ENCODE measurements around the gene GASK1B. TPM values are rescaled to one million over a fixed set of nuclear protein-coding genes. Genes with fewer than 3 reads are reported as not detected.

GASK1B gene
- polyA plus RNA-seq, 1 experiment, result 41.7 TPM

DNA sequence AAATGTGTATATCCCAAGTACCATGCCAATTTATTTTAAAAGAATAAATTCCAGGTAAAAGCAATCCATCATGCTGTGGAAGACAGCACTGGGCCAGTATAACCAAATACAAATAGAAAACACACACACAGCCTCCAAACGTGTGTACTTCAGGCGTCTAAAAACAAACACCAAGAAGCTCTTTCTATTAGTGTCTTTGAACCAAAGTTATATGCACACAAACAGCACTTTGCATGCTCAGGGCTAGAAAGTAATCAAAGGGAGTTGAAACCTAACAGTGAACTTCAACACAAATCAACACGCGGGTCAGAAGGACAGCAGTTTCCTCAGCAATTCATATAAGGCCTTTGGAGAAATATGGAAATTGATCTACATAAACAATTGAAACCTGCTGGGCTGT, 15.4 kb downstream of the GASK1B start:
- H3K9me3 ChIP-seq (ENCODE audit: control insufficient read depth, insufficient read depth, low read length), result no peaks in the 10 kb centered on the region
- no peaks in the 10 kb centered on the region for H3K27me3 ChIP-seq (ENCODE audit: control insufficient read depth, insufficient read depth, low read length)
- H3K27ac ChIP-seq (ENCODE audit: low read depth, low read length), result no peak overlapping the region
- ChIA-PET CTCF (interaction anchor here (0.9 to 1.6 kb wide), 2 partner anchors 15 to 36 kb away, joined by 3 to 10 read pairs; no protein-coding TSS in a partner anchor), POLR2A (no interaction called here)
- TF ChIP-seq, protein P1, sequence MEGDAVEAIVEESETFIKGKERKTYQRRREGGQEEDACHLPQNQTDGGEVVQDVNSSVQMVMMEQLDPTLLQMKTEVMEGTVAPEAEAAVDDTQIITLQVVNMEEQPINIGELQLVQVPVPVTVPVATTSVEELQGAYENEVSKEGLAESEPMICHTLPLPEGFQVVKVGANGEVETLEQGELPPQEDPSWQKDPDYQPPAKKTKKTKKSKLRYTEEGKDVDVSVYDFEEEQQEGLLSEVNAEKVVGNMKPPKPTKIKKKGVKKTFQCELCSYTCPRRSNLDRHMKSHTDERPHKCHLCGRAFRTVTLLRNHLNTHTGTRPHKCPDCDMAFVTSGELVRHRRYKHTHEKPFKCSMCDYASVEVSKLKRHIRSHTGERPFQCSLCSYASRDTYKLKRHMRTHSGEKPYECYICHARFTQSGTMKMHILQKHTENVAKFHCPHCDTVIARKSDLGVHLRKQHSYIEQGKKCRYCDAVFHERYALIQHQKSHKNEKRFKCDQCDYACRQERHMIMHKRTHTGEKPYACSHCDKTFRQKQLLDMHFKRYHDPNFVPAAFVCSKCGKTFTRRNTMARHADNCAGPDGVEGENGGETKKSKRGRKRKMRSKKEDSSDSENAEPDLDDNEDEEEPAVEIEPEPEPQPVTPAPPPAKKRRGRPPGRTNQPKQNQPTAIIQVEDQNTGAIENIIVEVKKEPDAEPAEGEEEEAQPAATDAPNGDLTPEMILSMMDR (IDR thresholded peaks at IDR 0.05; ENCODE audit: low read depth, low read length), result no peak
- no peak overlapping the region for H3K4me3 ChIP-seq (ENCODE audit: low read depth, low read length)
- DNase-seq (ENCODE audit: low read depth, low spot score), result no peak

DNA sequence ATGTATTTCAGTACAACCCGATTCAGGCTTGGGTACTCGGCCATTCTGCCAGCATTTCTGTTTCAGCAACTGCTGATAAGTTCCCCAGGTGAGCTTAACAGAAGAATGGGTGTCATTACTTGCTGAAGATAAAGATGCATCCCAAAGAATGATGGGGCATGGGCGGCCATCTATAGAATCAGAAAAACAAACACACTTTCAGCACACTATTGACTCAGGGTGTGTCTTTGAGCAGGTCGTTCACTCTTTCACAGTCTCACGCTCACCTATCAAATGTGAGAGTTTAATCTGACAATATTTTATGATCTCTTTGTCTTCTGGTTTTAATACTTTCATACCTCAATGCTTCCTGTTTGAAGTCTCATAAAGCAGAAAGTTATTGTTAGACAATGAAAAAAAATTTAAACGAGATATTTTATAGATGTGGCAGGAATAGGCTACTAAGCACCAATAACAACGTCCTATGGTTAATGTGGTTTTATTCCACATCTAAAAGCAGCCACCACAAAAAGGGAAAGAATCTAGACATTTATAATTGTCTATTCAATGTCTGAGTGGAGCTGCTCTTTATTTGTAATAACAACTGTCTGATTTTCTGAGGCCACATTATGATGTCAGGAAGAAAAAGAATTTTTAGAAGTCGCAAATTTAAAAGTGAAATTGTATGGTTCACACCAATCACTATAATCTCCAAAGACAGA, 17.0 kb downstream of the GASK1B start:
- Histone ChIP-seq H3K27me3 (ENCODE audit: control insufficient read depth, insufficient read depth, low read length) (no peaks in the 10 kb centered on the region), H3K27ac (ENCODE audit: low read depth, low read length) (no peak overlapping the region), H3K4me3 (ENCODE audit: low read depth, low read length) (no peak overlapping the region), H3K9me3 (ENCODE audit: control insufficient read depth, insufficient read depth, low read length) (no peaks in the 10 kb centered on the region)
- POLR2A ChIA-PET, result no interaction called here
- DNase-seq (ENCODE audit: low read depth, low spot score), result no peak
- TF ChIP-seq, protein P1 (IDR thresholded peaks at IDR 0.05; ENCODE audit: low read depth, low read length), result no peak
- CTCF ChIA-PET, result interaction anchor here (0.6 to 1.2 kb wide), 2 partner anchors 16 to 57 kb away, joined by 3 to 4 read pairs; no protein-coding TSS in a partner anchor

DNA sequence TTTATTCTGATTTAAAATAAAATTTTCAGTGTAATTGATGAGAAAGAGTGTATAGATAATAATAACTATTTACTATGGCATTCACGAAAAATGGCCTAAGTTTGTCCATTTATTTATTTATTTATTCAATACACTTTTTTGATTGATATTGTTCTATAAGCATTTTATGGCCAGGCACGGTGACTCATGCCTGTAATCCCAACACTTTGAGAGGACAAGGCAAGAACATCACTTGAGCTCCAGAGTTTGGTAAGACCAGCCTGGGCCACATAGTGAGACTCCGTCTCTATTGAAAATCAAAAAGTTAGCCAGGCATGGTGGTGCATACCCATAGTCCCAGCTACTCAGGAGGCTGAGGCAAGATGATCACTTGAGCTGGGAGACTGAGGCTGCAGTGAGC, 25.7 kb downstream of the GASK1B start:
- Histone ChIP-seq H3K9me3 (ENCODE audit: control insufficient read depth, insufficient read depth, low read length) (no peaks in the 10 kb centered on the region), H3K27ac (ENCODE audit: low read depth, low read length) (no peak overlapping the region), H3K27me3 (ENCODE audit: control insufficient read depth, insufficient read depth, low read length) (no peaks in the 10 kb centered on the region), H3K4me3 (ENCODE audit: low read depth, low read length) (no peak overlapping the region)
- CTCF ChIA-PET, result no interaction called here
- DNase-seq (ENCODE audit: low read depth, low spot score), result no peak
- POLR2A ChIA-PET, result no interaction called here
- TF ChIP-seq, protein P1 (IDR thresholded peaks at IDR 0.05; ENCODE audit: low read depth, low read length), result no peak

DNA sequence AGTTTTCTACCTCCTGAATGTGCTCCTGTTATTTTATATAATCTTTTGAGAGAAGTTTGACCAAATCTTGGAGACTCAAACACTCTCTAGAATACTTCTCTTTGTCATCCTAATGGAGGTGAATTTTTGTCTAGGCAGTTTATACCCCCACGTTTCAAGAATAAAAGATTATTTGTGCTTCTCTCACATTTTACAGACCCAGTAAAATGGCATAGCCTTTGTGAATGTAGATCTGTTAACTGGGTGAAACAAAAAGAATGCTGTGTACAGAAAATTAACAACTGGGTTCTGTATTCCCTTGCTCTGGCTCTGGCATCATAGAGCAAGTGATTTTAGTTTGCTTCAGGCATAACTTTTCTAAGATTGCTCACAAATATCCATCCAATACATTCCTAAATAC, 26.1 kb downstream of the GASK1B start:
- TF ChIP-seq, protein P1 (IDR thresholded peaks at IDR 0.05; ENCODE audit: low read depth, low read length), result no peak
- no peaks in the 10 kb centered on the region for H3K9me3 ChIP-seq (ENCODE audit: control insufficient read depth, insufficient read depth, low read length)
- DNase-seq (ENCODE audit: low read depth, low spot score), result no peak
- no peaks in the 10 kb centered on the region for H3K27me3 ChIP-seq (ENCODE audit: control insufficient read depth, insufficient read depth, low read length)
- no peak overlapping the region for H3K27ac ChIP-seq (ENCODE audit: low read depth, low read length)
- ChIA-PET POLR2A (no interaction called here), CTCF (no interaction called here)
- H3K4me3 ChIP-seq (ENCODE audit: low read depth, low read length), result no peak overlapping the region

DNA sequence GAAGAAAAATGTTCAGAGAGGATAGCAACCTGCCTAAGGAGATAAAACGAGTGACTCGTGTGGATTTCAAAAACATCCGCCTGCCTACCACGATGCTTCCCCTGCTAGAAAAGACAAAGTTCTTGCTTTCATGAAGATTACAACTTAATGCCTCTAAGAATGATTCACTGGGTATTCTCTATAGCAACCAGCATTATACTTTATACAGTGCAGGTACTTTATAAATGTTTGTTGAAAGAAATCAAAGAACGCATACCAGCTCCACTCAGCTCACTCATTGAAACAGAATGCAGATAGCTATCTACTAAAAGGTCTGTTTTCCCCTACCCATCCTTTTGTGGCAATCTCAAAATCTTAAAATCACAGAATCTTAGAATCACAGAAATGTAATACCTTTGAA, 33.7 kb downstream of the GASK1B start:
- H3K9me3 ChIP-seq (ENCODE audit: control insufficient read depth, insufficient read depth, low read length), result no peaks in the 10 kb centered on the region
- ChIA-PET POLR2A (no interaction called here), CTCF (no interaction called here)
- DNase-seq (ENCODE audit: low read depth, low spot score), result no peak
- no peak overlapping the region for H3K4me3 ChIP-seq (ENCODE audit: low read depth, low read length)
- H3K27ac ChIP-seq (ENCODE audit: low read depth, low read length), result no peak overlapping the region
- H3K27me3 ChIP-seq (ENCODE audit: control insufficient read depth, insufficient read depth, low read length), result no peaks in the 10 kb centered on the region
- TF ChIP-seq, protein P1 (IDR thresholded peaks at IDR 0.05; ENCODE audit: low read depth, low read length), result no peak

Data from AG04450 (cell line).